Nephron progenitor cell (in vitro differentiated cells): ENCODE data around the gene ZP1.

Experiments
- DNase-seq: peaks from one replicate; pipeline ENCODE4 v3.0.0; 2021
- H3K27ac Mint-ChIP-seq: 2 replicates; pipeline ENCODE4 v1.8.0; 2021; ENCODE audit warnings: mild to moderate bottlenecking, moderate library complexity, mixed read lengths
- H3K27me3 Mint-ChIP-seq: 2 replicates; pipeline ENCODE4 v1.8.0; 2021; ENCODE audit warnings: mild to moderate bottlenecking, low read depth, mixed read lengths; ENCODE audit not compliant: poor library complexity
- H3K36me3 Mint-ChIP-seq: 2 replicates; pipeline ENCODE4 v1.8.0; 2021; ENCODE audit warnings: low read depth, mixed read lengths
- H3K4me1 Mint-ChIP-seq: 2 replicates; pipeline ENCODE4 v1.8.0; 2021; ENCODE audit warnings: mixed read lengths
- H3K4me3 Mint-ChIP-seq: 2 replicates; pipeline ENCODE4 v1.8.0; 2021; ENCODE audit warnings: mild to moderate bottlenecking, moderate library complexity, mixed read lengths
- H3K9me3 Mint-ChIP-seq: 2 replicates; pipeline ENCODE4 v1.8.0; 2021; ENCODE audit warnings: mild to moderate bottlenecking, moderate library complexity, mixed read lengths
- TF ChIP-seq, protein P1 (sequence below): fragments of 200-600 bp; sonication (generic); IDR thresholded peaks from 2 replicates; pipeline ENCODE4 v1.5.0; 2021; ENCODE audit warnings: antibody characterized with exemption

The ZP1 gene

DNA sequence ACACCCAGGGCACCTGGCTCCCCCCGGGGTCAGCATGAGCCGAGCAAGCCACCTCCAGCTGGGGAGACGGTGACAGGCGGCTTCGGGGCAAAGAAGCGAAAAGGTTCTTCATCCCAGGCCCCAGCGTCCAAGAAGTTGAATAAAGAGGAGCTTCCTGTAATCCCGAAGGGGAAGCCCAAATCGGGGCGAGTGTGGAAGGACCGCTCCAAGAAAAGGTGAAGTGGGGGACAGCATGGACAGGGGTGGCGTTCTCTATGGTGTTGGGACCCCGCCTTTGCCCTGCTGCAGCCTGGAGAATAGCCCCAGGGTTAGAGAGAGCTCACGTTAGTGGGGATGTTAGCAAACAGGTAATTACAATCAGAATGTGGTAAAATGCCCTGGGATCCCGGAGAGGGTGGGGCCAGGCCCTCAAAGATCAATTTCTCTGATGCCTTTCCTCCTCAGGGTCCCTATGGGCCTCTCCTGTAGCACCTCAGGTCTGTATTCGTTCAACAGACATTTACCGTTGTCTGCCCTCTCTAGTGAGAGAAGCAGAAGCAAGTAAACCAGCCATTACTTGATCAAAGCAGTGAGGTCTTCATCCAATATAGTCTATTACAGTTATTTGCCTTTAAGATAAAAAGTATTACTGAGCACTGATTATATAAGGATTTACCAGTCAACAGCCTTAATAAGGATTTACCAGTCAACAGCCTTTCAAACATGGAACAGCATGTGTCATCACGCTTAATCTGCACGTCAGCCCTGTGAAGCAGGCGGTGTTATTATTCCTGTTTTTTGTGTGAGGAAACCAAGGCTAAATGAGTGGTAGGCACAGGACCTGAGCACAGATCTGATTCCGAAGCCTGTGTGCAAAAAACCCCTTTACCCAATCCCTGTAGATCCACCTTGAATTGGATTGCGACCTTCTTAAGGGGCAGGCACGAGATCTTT lies 24.4 kb upstream of the ZP1 start:
- Mint-ChIP-seq H3K4me1 (peaks cover 67% of the 10 kb centered on the region), H3K27me3 (peaks cover 3% of the 10 kb centered on the region), H3K9me3 (no peaks in the 10 kb centered on the region), H3K4me3 (peak overlapping the region; percentile 91), H3K36me3 (peaks cover 4% of the 10 kb centered on the region), H3K27ac (peak overlapping the region; percentile 33)
- DNase-seq, result no peak
- TF ChIP-seq, protein P1, sequence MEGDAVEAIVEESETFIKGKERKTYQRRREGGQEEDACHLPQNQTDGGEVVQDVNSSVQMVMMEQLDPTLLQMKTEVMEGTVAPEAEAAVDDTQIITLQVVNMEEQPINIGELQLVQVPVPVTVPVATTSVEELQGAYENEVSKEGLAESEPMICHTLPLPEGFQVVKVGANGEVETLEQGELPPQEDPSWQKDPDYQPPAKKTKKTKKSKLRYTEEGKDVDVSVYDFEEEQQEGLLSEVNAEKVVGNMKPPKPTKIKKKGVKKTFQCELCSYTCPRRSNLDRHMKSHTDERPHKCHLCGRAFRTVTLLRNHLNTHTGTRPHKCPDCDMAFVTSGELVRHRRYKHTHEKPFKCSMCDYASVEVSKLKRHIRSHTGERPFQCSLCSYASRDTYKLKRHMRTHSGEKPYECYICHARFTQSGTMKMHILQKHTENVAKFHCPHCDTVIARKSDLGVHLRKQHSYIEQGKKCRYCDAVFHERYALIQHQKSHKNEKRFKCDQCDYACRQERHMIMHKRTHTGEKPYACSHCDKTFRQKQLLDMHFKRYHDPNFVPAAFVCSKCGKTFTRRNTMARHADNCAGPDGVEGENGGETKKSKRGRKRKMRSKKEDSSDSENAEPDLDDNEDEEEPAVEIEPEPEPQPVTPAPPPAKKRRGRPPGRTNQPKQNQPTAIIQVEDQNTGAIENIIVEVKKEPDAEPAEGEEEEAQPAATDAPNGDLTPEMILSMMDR, result no peak

DNA sequence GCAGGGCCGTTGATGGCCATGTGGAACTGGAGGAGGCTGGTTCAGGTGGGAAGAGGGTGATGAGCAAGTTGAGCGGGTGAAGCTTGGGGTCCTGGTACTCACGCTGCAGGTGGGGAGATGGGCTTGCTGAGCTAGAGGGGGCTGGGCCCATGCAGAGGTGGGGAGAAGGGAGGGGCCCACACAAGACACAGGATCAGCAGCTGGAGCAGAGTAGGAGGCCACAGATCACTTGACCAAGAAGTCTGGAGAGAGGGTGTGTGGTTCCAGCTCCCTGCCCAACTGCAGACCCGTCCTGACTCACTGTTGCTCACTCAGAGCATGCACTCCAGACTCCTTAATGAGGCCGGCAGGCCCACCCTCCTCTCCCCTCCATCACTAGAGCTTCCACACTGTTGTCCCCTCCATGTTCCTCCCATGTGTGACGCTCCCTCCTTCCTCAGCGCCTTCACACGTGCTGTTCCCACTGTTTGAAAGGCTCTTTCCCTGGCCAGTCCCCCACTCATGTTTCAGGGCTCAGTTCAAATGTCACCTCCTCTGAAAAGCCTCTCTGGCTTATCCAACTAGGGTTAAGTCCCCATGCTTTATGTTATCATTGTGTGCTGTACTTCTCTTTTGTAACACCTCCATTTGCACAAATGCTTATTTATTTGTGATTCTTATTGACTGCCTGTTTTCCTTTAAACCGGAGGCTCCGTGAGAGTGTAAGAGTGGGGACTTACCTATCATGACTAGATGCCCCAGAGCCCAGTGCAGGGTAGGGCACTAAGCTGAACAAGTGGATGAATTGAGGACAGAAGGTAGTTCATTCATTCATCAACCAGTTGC lies 23.1 kb upstream of the ZP1 start:
- H3K4me1 Mint-ChIP-seq, result peaks cover 71% of the 10 kb centered on the region

DNA sequence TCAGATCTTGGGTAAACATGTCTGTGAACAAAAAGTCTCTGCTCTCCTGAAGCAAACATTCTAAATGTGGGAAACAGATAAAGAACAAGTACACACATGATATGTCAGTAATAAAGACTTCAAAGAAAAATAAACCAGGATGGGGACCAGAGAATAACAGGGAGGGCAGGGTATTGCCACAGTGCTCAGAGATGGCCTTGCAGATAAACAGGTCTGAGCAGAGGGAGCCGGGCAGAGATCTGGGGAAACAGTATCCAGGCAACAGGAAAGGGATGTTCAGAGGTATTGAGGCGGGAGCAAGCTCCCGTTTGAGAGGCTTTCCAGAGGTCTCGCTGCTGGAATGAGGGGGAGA lies 22.5 kb upstream of the ZP1 start:
- Mint-ChIP-seq H3K27me3 (no peaks in the 10 kb centered on the region), H3K27ac (peak overlapping the region; percentile 44), H3K36me3 (peaks cover 4% of the 10 kb centered on the region), H3K4me1 (peaks cover 66% of the 10 kb centered on the region), H3K4me3 (peak overlapping the region; percentile 91), H3K9me3 (no peaks in the 10 kb centered on the region)
- DNase-seq, result no peak
- TF ChIP-seq, protein P1, result no peak

More for the DNA sequence above, 23.1 kb upstream of the ZP1 start:
- Mint-ChIP-seq H3K4me3 (peak overlapping the region; percentile 91), H3K9me3 (no peaks in the 10 kb centered on the region), H3K27ac (no peak overlapping the region), H3K36me3 (peaks cover 4% of the 10 kb centered on the region), H3K27me3 (no peaks in the 10 kb centered on the region)
- TF ChIP-seq, protein P1, result no peak
- no peak for DNase-seq

DNA sequence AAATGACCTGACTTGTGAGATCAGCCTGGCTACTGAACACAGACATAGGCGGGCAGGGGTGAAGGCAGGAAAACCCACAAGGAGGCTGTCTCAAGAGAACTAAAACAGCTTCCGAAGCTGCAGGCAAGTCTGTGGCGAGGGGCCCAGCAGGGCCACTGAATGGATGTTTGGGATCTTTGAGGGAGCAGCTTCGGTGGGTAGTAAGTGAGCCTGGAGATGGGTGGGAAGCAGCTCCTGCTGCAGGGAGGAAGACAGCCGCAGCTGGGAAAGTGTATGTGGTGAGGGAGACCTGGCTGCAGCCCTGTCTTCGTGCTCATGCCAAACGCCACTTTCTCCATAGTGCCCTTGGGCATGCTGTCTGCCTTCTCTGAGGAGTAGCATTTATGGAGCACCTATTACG lies 22.0 kb upstream of the ZP1 start:
- DNase-seq, result no peak
- Mint-ChIP-seq H3K4me1 (peaks cover 63% of the 10 kb centered on the region), H3K27me3 (no peaks in the 10 kb centered on the region), H3K27ac (peak overlapping the region; percentile 44), H3K36me3 (peaks cover 4% of the 10 kb centered on the region), H3K4me3 (peak overlapping the region; percentile 91), H3K9me3 (no peaks in the 10 kb centered on the region)
- TF ChIP-seq, protein P1, result no peak

DNA sequence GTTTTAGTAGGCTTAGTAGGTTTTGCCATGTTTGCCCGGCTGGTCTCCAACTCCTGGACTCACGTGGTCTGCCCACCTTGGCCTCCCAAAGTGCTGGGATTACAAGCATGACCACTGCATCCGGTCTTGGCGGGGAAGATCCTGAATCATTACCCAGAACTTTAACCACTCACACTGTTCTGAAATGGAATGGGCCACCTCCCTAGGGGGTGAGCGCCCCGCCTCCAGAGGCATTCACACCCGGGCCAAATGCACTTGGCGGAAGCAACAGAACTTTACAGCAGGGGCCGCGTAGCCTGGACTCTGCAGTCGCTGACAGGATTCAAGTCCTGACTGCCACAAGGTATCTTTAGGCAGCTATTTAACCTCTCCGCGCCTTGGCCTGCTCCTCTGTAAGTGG lies 20.1 kb upstream of the ZP1 start:
- H3K27ac Mint-ChIP-seq, result no peak overlapping the region
- no peak for DNase-seq
- H3K4me1 Mint-ChIP-seq, result peaks cover 48% of the 10 kb centered on the region
- TF ChIP-seq, protein P1, result no peak
- H3K4me3 Mint-ChIP-seq, result no peak overlapping the region
- no peaks in the 10 kb centered on the region for H3K9me3 Mint-ChIP-seq
- peaks cover 3% of the 10 kb centered on the region for H3K27me3 Mint-ChIP-seq
- peaks cover 17% of the 10 kb centered on the region for H3K36me3 Mint-ChIP-seq
